Islet precursor cell (in vitro differentiated cells): ENCODE results near the gene HOXB3.

Experiments used
- DNase-seq: peaks from one replicate; pipeline ENCODE4 v3.0.0-alpha.2; 2018

Gene HOXB3

GRCh38 chr17:48582750-48583069, 7.3 kb downstream of the HOXB3 start:
- DNase-seq = no peak

DNA sequence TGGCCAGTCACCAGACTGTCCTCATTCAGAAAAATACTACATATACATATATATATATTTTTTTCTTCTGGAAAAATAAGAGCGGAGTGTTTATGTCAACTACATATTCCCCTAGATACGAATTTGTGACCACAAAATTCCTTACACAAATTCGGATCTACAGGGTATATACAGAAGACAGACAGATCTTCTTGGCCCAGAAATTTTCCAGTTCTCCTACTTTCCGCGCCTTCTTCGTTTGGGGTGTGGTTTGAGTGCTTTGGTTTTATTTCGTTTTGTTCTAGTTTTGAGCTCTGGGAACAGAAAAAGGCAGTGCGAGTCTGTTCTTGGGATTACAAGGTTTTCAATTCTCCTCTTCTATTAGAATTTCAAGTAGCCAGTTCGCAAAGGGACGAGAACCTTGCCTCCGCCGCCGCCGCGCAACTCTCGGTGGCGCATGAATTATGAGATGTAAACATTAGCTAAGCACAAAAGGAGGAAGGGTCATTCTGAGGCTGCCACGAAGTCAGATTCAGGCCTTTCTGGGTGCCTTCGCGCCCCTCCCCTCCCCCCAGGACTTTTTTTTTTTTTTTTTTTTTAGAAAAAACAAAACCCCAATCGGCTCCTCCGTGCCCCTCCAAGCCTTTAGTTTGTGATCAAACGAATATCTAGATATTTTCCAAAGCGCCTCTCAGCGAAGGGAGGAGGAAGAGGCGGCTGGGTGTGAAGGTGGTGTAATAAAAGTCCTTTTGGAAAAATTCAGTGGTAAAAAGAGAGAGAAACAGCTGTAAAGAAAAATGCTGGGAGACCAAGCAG, 10.1 kb downstream of the HOXB3 start:
- no peak for DNase-seq

DNA sequence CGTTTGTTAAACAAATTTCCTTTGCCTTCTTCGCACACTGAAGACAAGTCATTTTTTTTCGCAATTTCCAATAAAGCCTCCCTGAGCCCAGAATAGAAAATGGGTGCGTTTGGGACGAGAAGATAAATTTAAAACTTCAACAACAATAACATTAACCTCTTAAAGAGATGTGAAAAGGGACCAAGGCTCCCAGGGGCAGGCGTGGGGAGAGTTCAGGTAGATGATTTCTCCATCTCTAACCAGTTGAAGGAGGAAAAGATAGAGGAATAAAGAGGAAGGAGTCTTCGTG, 10.6 kb downstream of the HOXB3 start:
- no peak for DNase-seq

DNA sequence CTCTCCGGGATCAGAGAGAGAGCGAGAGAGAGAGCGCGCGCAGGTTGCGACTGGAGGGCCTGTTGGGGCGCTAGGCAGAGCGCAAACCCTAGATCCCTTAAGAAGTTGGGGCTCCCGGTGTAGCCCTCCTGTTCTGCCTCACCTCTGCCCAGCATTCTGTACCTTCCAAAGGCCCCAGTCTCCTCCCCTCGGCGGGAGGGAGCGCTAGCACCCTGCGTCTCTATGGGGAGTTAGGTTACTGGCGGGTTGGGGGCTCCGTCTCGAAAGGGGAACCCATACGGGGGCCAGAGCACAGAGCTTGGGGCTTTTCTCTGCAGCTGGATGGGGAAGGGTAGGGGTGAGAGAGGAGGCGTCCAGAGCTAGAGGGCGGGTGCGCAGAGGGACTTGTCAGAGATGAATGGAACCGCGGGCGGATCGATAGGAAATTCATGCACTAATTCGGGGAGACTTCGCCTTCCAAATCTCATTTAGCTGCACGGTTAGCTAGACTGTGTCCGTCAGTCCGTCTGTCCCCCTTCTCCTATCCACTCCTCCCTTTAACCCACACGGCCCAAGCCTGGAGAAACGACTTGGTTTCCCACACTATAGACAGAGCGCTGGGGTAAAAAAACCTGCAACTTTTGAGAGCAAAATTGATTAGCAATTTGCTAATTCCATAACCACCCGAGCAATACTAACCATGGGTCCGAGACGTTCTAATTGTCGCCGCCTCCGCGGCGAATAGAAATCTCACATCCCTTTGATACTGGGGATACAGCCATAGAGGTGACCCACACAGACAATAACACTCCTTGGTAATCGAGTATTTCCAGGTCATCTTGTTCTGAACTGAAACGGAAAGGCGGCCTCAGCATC, 11.2 kb downstream of the HOXB3 start:
- DNase-seq = no peak

DNA sequence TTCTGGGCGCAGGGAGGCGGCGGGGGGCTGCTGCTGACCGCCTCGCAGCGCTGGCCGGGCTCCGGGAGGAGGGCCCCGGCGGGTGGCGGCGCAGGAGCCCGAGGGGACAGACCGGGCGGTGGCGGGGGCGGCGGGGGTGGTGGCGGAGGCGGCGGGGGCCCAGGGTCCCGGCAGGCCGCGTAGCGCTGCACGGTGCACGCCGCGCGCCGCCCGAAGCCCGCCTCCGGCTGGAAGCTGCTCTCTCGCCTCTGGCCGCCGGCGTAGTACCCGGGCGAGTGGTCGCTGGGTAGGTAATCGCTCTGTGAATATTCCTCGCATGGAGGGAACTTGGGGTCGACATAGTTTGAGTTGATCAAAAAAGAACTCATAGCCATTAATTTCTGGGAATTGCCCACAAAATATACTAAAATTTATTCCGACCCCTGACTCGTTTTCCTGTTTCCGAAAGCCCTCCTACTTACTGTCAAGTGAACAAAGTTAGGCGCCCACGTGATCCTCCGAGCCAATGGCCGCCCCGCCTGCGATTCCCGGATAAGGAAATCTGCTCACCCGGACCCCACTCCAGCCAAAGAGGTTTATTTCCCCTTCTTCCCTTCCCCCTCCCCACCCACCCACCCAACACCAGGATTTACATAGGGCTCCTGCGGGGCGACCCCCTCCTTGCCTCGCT, 12.0 kb downstream of the HOXB3 start, which contains the start of gene HOXB4:
TSS of gene HOXB4 (minus strand) at position 405 of the 670 bp plus-strand sequence. CDS start at position 374, 31 bp downstream.
- peak; percentile 92 for DNase-seq

GRCh38 chr17:48577330-48577945, 12.6 kb downstream of the HOXB3 start:
- DNase-seq = no peak

- peak; percentile 91 for DNase-seq
Observed at GRCh38 chr17:48576479-48577309, 13.3 kb downstream of the HOXB3 start.

- DNase-seq = no peak
Observed at GRCh38 chr17:48575673-48576478, 14.2 kb downstream of the HOXB3 start.

DNA sequence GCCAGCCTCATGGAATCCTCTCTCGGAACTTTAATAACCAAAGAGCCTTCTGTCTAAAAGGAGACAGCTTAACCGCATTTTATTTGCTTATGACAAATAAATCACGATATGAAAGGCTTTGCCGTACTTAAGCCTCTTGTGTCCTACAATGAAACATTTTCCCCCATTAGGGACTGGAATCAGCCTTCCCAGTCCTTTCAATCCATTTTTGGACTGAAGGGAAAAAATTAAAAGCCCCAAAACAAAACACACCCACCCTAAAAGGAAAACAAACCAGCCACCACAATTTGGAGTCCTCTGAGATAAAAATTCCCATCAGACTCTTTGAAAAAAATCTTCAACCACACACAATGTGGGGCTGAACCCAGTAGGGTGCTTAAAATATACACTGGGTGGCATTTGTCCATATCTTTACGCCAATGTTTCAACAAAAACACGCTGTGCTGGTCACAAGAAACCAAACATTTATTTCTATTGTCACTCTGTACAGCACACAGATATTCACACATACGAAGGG, 14.9 kb downstream of the HOXB3 start:
- DNase-seq = no peak

GRCh38 chr17:48574505-48575065, 15.5 kb downstream of the HOXB3 start:
- no peak for DNase-seq

GRCh38 chr17:48571826-48572417, 18.1 kb downstream of the HOXB3 start:
- DNase-seq = no peak

- peak; percentile 80 for DNase-seq
Observed at GRCh38 chr17:48571024-48571818, 18.8 kb downstream of the HOXB3 start.

- DNase-seq = peak; percentile 89
Observed at GRCh38 chr17:48570325-48571023, 19.6 kb downstream of the HOXB3 start.

- no peak for DNase-seq
Observed at GRCh38 chr17:48569674-48570324, 20.2 kb downstream of the HOXB3 start.

- DNase-seq = no peak
Observed at GRCh38 chr17:48569240-48569582, 20.8 kb downstream of the HOXB3 start.

DNA sequence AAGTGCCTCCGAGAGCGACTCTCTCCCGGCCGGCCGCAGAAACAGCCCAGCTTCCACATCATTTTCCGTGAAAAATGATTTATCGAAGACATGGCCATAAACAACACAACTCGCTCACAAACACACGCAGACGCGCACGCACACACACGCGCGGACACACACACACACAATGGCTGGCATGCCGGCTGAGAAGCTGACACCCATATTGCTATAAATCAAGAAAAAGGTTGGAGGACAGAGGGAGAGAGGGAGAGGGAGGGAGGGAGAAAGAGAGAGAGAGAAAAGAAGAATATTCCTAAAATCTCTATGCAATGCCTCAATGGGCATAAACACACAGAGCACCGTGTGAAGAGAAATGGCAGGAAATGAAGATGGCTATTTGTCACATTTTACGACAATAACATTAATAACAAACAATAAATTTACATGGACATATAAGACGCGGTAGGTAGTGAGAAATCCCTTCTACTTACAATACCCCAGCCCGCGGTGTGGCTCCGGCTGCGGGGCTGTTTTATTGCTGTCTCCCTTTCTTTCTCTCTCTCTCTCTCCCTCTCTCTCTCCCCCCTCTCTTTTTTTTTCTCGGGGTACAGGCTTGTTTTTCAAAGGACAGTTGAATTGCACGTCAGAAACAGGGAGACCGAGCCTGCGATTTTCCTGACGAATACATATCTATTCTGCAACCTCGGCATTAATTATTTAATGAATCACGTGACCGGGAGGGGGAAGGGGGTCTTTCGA, 21.4 kb downstream of the HOXB3 start:
- no peak for DNase-seq

- no peak for DNase-seq
Observed at GRCh38 chr17:48567646-48568354, 22.2 kb downstream of the HOXB3 start.
